NCI-H526 treated with DMSO at 0.1 percent for 48 hours (cell line): Measurements from ENCODE around the gene STAT5A.
"Not testable (repeated sequence)": the region's sequence is repeated elsewhere in the genome, so short reads cannot be mapped to it uniquely, and the experiment has no call there.

Source experiments
- DNase-seq: peaks from one replicate; lab custom pipeline; 2025; lab: John Stamatoyannopoulos, UW

Gene STAT5A

DNA sequence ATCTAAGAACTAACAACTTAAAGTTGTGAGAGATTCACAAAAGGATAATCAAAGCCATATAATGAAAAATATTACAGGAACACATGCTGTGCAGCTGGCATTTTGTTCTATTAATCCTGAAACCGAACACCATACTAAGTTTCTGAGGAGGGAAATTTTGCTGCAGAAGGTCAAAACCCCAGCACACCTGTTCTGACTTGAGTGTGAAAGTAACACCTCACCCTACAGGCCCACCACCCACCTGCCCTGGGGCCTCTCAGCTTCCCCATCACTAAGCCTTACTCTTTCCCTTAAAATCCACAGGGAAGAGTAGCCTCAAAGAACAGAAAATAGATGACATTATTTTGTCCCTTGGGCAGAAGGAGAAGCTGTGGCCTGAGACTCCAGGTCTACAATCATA, 44.8 kb downstream of the STAT5A start:
- no peak for DNase-seq

DNA sequence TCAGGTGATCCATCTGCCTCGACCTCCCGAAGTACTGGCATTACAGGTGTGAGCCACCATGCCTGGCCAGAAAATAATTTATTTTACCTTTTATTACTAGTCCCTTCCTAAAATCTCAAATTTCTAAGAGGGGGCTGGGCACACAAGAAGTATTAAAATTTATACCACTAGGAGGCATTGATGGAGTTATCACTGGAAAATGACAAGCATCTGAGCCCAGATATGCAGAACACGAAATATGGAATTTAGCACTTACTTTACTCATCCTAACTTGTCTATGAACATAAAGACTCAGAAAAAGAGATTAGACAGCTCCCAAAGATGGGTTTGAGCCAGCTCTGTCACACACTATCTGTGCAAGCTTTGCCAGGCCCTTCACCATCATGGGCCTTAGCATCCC, 46.4 kb downstream of the STAT5A start:
- no peak for DNase-seq

DNA sequence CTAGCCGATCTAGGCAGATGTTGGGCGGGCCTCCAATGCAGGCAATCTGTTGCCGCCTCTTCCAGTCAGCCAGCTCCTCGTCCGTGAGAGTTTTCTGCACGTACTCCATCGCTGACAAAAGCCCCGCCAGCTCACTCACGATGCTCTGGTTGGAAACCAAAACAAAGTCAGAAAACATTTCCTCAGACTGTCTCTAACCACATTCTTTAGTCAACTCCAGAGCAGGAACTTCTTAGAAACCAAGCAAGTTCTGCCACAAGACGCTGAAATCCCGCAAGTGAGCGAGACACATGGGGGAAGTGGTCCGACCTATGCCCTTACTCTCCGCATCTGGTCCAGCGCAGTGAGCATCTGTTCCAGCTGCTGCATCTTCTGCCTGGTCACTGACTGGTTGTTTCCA, 49.1 kb downstream of the STAT5A start:
- no peak for DNase-seq

DNA sequence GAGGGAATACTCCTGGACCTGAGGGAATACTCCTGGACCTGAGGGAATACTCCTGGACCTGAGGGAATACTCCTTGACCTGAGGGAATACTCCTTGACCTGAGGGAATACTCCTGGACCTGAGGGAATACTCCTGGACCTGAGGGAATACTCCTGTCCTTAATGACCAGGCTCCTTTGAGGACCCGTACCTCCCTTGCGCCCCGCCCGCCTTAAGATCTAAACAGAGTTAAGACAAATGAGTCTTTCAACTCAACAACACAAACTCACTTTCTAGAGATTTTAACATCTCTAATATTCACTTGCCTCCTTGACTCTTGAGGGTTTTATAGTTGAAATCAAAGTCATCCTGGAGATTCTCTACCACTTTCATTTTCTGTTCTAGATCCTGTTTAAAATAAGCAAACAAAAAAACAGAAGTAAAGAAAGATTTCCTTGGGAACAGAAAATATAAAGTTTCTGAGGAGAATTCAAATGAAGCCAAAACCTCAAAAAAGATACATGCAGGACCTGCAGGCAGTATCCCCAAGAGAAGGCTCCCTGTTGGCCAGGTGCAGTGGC, 50.2 kb downstream of the STAT5A start:
- DNase-seq, result no peak

DNA sequence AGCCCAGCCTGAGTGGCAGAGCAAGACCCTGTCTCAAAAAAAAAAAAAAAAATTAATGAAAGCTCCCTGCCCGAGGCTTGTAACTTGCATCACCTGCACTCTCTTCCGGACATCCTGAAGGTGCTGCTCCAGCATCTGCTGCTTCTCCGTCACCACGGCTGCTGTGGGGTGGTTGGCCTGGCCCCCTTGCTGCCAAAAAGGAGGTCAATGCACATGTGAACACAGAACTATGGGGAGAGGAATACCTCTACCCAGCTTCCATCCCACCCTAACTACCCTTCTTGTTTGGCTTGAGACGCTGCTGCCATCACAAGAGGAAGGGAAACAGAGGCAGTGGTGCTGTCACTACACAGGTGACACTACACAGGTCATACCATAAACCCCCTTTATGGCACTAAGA, 50.9 kb downstream of the STAT5A start:
- DNase-seq, result no peak

DNA sequence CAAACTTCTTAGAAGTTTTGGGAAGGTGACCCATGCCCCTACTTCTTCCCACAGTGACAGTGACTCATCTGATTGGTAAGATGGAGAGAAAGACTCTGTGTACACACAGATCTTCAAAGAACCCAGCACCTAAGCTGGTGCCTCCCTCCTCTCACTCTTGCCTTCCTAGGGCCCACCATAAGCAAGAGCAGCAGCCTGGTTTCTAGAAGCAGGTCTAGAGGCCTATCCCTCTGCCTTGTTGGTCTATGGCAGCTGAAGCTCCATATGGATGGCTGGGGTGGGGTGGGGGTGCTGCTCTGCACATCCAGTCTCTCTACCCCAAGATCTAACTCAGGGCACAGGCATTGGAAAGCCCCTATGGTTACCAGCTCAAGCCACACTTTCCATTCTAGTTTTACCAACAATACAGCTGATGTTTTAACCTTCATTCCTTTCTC, 52.4 kb downstream of the STAT5A start:
- no peak for DNase-seq

DNA sequence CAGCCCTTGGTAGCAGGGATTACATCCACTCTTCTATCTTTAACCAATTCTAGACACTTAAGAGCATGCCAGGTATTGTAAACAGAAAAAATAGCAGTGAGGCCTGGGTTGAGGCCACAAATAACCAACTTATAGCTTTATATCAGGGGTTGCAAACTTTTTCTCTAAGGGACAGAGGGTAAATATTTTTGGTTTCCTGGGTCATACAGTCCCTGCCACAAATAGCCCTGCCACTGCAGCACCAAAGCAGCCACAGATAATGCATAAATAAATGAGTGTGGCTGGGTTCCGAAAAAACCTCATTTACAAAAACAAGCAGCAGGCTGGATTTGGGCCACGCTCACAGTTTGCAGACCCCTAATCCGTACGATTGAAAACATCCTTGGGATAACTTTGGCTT, 53.3 kb downstream of the STAT5A start:
- DNase-seq, result no peak

DNA sequence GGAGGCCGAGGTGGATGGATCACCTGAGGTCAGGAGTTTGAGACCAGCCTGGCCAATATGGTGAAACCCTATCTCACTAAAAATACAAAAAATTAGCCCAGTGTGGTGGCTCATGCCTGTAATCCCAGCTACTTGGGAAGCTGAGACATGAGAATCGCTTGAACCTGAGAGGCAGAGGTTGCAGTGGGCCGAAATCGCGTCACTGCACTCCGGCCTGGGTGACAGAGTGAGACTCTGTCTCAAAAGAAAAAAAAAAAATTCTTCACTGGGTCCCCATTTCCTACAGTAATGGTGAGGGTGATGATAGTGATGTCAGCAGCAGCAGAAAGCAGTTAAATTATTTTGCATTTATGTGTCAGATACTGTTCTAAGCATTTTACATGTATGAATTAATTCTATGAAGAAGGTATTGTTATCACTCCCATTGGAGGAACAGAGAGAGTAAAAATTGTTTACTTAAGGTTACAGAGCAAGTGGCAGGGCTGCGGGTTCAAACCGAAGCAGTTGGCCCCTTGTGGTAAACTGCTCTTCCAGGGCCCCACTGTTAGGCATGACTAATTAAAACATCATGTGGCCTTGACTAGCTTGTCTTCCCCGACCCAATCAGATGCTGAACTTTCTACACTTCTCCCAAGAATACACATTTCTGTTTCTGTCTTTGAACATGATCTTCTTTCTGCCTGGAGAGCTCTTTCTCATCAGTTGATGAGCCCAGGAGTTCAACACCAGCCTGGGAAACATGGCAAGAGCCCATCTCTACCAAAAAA, 54.1 kb downstream of the STAT5A start:
- DNase-seq, result no peak

DNA sequence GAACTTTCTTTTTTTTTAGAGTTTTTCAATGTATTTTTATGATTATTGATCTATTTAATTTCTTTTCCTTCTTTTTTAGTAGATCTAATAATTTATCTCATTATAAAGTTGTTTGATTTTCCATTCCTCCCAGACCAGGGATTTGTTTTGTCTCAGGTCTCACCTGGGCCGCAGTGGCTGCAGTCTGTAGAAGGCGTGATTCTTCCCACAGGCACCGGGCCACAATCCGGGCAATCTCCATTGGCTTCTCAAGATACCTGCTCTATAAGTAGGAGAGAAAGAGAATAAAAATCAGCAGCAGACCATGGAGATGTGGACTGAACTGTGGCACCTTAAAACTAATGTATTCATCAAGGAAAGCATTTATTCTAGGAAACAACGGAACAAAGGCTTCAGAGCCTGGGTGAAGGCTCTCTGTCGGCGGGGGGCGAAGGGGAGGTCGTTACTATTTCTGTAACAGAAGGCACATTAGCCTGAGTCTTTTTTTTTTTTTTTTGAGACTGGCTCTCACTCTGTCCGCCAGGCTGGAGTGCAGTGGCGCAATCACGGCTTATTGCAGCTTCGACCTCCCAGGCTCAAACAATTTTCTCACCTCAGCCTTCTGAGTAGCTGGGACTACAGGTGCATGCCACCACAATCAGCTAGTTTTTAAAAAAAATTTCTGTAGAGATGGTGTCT, 57.2 kb downstream of the STAT5A start:
- DNase-seq, result no peak

DNA sequence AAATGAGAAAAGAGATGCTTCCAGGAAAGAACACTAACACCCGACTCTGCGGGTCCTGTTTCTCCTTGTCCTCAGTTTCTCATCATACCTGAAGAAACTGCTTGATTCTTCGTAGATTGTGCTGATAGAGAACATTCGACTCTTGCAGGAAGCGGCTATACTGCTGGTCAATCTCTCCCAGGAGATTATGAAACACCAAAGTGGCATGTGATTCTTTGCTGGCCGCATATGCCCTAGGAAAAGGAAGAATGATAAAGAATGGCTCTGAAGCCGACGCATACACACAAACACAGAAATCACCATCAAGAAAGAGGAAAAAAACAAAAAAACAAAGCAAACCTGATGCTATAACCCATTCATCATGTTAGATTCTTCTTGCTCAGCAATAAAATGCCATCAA, 58.2 kb downstream of the STAT5A start:
- DNase-seq, result no peak

DNA sequence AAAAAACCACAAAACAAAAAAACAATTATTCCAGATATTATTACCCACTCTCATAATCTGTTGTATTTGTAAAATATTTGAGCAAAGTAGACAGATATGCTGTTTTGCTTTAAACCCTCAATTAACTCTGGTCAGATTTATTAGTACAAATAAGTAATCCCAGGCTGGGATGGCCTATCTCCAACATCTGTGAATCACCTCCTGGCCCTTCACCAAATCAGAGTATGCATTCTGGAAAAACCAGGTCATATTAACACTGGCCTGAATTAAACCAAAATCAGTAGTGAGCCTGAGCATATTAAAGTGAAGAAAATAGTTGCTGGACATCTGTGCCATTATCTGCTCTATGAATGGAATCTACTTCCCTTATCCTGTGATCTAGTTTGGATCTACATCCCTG, 58.9 kb downstream of the STAT5A start:
- DNase-seq, result no peak

DNA sequence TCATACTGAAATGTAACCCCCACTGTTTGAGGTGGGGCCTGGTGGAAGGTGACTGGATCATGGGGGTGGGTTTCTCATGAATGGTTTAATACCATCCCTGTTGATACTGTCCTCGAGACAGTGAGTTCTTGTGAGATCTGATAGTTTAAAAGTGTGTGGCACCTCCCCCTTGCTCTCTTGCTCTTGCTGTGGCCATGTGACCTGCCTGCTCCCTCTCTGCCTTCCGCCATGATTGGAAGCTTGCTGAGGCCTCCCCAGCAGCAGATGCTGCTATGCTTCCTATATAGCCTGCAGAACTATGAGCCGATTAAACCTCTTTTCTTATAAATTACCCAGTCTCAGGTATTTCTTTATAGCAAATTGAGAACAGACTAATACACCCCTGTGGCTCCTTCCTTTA, 59.3 kb downstream of the STAT5A start:
- no peak for DNase-seq

DNA sequence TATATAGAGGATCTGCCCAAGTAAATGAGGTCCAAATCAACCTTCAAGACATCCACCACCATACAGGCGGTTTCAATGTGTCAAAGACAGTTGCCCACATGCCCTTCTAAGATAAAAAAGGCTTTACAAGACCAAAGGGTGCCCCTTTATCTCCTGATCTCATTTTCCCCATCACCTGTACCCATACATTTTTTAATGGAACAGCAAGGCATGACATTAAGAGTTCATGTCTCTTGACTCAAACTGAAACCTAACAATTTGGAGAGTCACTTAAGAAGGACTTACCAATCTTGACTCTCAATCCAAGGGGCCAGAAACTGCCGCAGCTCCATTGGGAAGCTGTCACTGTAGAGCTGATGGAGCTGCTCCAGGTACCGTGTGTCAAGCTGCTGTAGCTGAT, 59.8 kb downstream of the STAT5A start:
- DNase-seq, result no peak

DNA sequence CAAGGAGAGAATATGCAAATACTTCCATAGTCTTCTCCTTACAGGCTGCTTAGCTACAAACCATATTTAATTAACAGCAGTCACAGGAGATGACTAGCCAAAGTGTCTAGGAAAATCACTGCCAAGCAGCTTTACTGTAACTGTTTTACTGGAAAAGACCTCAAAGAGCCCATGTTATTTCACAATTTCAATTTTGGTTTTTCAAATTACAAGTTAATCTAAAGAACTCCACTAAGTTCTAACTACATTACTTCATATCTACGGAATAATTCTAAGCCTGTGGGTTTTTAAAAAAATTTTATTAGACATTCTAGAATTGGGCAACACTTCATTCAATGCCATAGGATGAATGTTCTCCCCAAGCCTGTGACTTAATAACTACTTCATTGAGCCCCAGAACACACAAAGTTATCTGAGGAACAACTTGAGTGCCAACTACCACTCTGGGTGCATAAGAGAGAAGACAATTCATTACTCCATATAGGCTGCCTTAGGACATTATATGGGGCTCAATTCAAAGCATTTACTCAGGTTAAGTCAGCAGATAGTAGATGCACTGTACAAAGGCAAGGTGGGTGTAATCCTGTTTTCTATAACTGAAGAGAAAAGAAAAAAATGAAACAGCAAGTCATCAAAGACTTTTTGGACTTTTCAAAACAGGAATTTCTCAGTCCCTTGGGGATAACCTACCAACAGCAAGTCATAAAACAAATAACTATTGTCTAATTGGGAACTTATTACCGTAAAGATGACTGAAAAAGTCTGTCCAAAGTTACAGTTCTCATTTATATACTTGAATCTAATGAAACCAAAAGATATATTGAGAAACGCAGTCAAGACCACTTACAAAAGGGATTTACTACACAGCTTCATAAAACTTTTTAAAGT, 66.9 kb downstream of the STAT5A start:
- no peak for DNase-seq

DNA sequence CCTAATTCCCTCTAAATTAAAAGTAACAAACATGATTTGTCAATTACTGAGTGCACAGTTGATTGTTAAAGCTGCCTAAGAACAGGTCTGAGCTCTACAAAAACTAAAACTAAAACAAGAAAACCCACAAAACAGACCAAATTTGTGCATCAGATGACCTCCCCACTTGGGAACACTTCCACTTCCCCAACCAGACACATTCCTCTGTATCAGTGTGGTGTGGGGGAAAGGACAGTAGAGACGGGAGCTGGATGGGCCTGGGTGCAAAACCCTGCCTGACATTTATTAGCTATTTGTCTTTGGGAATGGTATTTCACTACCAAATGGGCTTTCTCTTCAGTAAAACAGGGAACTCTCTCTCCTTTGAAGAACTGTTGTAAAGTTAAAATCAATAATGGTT, 70.1 kb downstream of the STAT5A start:
- no peak for DNase-seq

DNA sequence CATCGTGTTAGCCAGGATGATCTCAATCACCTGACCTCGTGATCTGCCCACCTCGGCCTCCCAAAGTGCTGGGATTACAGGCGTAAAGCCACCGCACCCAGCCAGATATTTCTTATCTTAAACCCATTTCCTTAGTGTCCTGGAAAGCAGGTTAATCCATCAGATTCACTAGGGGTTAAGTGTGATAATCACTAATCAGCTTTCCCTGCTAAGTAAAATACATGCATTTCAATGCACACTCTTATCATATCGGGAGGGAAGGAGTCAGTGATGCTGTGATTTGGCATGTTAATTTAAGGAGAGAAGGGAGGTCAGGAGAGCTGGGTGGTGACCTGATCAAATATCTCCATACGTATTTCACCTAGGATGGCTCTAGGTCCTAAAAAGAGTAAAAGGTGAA, 70.8 kb downstream of the STAT5A start:
- DNase-seq, result no peak

DNA sequence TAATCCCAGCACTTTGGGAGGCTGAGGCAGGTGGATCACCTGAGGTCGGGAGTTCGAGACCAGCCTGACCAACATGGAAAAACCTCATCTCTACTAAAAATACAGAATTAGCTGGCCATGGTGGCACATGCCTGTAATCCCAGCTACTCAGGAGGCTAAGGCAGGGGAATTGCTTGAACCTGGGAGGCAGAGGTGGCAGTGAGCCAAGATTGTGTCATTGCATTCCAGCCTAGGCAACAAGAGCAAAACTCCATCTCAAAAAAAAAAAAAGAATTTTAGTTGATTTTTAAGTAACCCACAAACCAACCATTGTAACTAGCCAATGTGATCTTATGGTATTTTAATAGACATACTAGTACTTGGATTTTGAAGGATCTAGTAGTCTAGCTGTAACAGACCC, 72.1 kb downstream of the STAT5A start:
- DNase-seq, result not testable (repeated sequence)
